ENCODE results near the gene IL33. TPM values are rescaled to one million over a fixed set of nuclear protein-coding genes. Genes with fewer than 3 reads are reported as not detected.

IL33 gene
- total RNA-seq, 1 donor from 2014 or later = not detected

- no peak overlapping the region for H3K4me3 ChIP-seq (ENCODE audit: insufficient read depth, low read depth, low read length)
Observed at GRCh38 chr9:6188906-6189305, 26.7 kb upstream of the IL33 start.

GRCh38 chr9:6194934-6195333 lies 20.7 kb upstream of the IL33 start:
- no peaks in the 10 kb centered on the region for H3K79me2 ChIP-seq (ENCODE audit: insufficient read depth, low read length)
- H4K20me1 ChIP-seq (ENCODE audit: insufficient read depth, low read length) = no peaks in the 10 kb centered on the region
- H3K27ac ChIP-seq (ENCODE audit: low read depth, low read length) = no peak overlapping the region
- no peaks in the 10 kb centered on the region for H3K27me3 Mint-ChIP-seq (ENCODE audit: low read depth, unreplicated experiment)
- no peaks in the 10 kb centered on the region for H3K4me1 ChIP-seq (ENCODE audit: insufficient read depth, low read length)
- H2AFZ ChIP-seq (ENCODE audit: low read depth, low read length) = no peak overlapping the region
- no peak overlapping the region for H3K4me2 ChIP-seq (ENCODE audit: low read length)
- no peaks in the 10 kb centered on the region for H3K4me1 Mint-ChIP-seq (ENCODE audit: low read depth, unreplicated experiment)
- TF ChIP-seq EZH2 (IDR thresholded peaks at IDR 0.05; ENCODE audit: insufficient read depth, low read length) (no peak), CTCF (IDR thresholded peaks at IDR 0.05; ENCODE audit: insufficient read depth, low read depth, low read length) (peak; percentile 13)
- H3K36me3 Mint-ChIP-seq (ENCODE audit: low read depth, unreplicated experiment) = no peaks in the 10 kb centered on the region
- no peak overlapping the region for H3K4me3 Mint-ChIP-seq (ENCODE audit: unreplicated experiment)
- no peaks in the 10 kb centered on the region for H3K27me3 ChIP-seq (ENCODE audit: insufficient read depth, low read length)
- H3K27ac Mint-ChIP-seq (ENCODE audit: unreplicated experiment) = no peak overlapping the region
- FAIRE-seq (no peak), DNase-seq (ENCODE audit: low read depth) (no peak)
- H3K9me3 Mint-ChIP-seq (ENCODE audit: unreplicated experiment) = peaks cover 3% of the 10 kb centered on the region
- no peak overlapping the region for H3K9ac ChIP-seq (ENCODE audit: low read length)
- no peak overlapping the region for H3K4me3 ChIP-seq (ENCODE audit: insufficient read depth, low read depth, low read length)
- H3K9me3 ChIP-seq (ENCODE audit: insufficient read depth, low read depth, low read length) = no peaks in the 10 kb centered on the region
- no peaks in the 10 kb centered on the region for H3K36me3 ChIP-seq (ENCODE audit: insufficient read depth, low read length)

More at GRCh38 chr9:6188906-6189305, 26.7 kb upstream of the IL33 start:
- Histone ChIP-seq H3K4me2 (ENCODE audit: low read length) (no peak overlapping the region), H3K9me3 (ENCODE audit: insufficient read depth, low read depth, low read length) (no peaks in the 10 kb centered on the region), H3K4me1 (ENCODE audit: insufficient read depth, low read length) (no peaks in the 10 kb centered on the region), H3K79me2 (ENCODE audit: insufficient read depth, low read length) (no peaks in the 10 kb centered on the region), H3K36me3 (ENCODE audit: insufficient read depth, low read length) (no peaks in the 10 kb centered on the region), H3K9ac (ENCODE audit: low read length) (no peak overlapping the region), H3K27me3 (ENCODE audit: insufficient read depth, low read length) (no peaks in the 10 kb centered on the region), H4K20me1 (ENCODE audit: insufficient read depth, low read length) (no peaks in the 10 kb centered on the region), H2AFZ (ENCODE audit: low read depth, low read length) (no peak overlapping the region), H3K27ac (ENCODE audit: low read depth, low read length) (no peak overlapping the region)
- no peaks in the 10 kb centered on the region for H3K36me3 Mint-ChIP-seq (ENCODE audit: low read depth, unreplicated experiment)
- DNase-seq (ENCODE audit: low read depth) = no peak
- no peak for FAIRE-seq
- H3K9me3 Mint-ChIP-seq (ENCODE audit: unreplicated experiment) = no peaks in the 10 kb centered on the region
- no peaks in the 10 kb centered on the region for H3K4me1 Mint-ChIP-seq (ENCODE audit: low read depth, unreplicated experiment)
- no peak overlapping the region for H3K4me3 Mint-ChIP-seq (ENCODE audit: unreplicated experiment)
- H3K27ac Mint-ChIP-seq (ENCODE audit: unreplicated experiment) = no peak overlapping the region
- no peak for TF ChIP-seq CTCF (IDR thresholded peaks at IDR 0.05; ENCODE audit: insufficient read depth, low read depth, low read length)
- TF ChIP-seq EZH2 (IDR thresholded peaks at IDR 0.05; ENCODE audit: insufficient read depth, low read length) = no peak
- H3K27me3 Mint-ChIP-seq (ENCODE audit: low read depth, unreplicated experiment) = peaks cover 2% of the 10 kb centered on the region

- FAIRE-seq = no peak
- Histone ChIP-seq H3K4me3 (ENCODE audit: insufficient read depth, low read depth, low read length) (no peak overlapping the region), H3K27ac (ENCODE audit: low read depth, low read length) (no peak overlapping the region), H3K36me3 (ENCODE audit: insufficient read depth, low read length) (no peaks in the 10 kb centered on the region), H4K20me1 (ENCODE audit: insufficient read depth, low read length) (no peaks in the 10 kb centered on the region), H3K9me3 (ENCODE audit: insufficient read depth, low read depth, low read length) (no peaks in the 10 kb centered on the region), H3K4me1 (ENCODE audit: insufficient read depth, low read length) (no peaks in the 10 kb centered on the region), H3K9ac (ENCODE audit: low read length) (no peak overlapping the region), H2AFZ (ENCODE audit: low read depth, low read length) (no peak overlapping the region), H3K4me2 (ENCODE audit: low read length) (no peak overlapping the region), H3K79me2 (ENCODE audit: insufficient read depth, low read length) (no peaks in the 10 kb centered on the region), H3K27me3 (ENCODE audit: insufficient read depth, low read length) (no peaks in the 10 kb centered on the region)
- Mint-ChIP-seq H3K27ac (ENCODE audit: unreplicated experiment) (no peak overlapping the region), H3K9me3 (ENCODE audit: unreplicated experiment) (peaks cover 3% of the 10 kb centered on the region), H3K4me1 (ENCODE audit: low read depth, unreplicated experiment) (no peaks in the 10 kb centered on the region), H3K36me3 (ENCODE audit: low read depth, unreplicated experiment) (no peaks in the 10 kb centered on the region), H3K4me3 (ENCODE audit: unreplicated experiment) (no peak overlapping the region), H3K27me3 (ENCODE audit: low read depth, unreplicated experiment) (peaks cover 2% of the 10 kb centered on the region)
- TF ChIP-seq CTCF (IDR thresholded peaks at IDR 0.05; ENCODE audit: insufficient read depth, low read depth, low read length) (no peak), EZH2 (IDR thresholded peaks at IDR 0.05; ENCODE audit: insufficient read depth, low read length) (no peak)
- DNase-seq (ENCODE audit: low read depth) = no peak
Observed at GRCh38 chr9:6195714-6196360, 19.8 kb upstream of the IL33 start.

Measured in astrocyte (in vitro differentiated cells and primary cell).